Naive thymus-derived CD4-positive, alpha-beta T cell (primary cell): ENCODE results near the gene TMEM184A. TPM values are rescaled to one million over a fixed set of nuclear protein-coding genes. Genes with fewer than 3 reads are reported as not detected.

Experiments
- ATAC-seq: fragments of 150-1000 bp; cut with Tn5 transposase; 2 replicates; pipeline ENCODE4 v1.10.0; 2021; ENCODE audit warnings: mild to moderate bottlenecking, moderate library complexity
- CTCF ChIA-PET: fragments of 350-600 bp; sonication (Branson Sonifier 250); formaldehyde crosslinking; loops from one replicate; lab custom pipeline; 2021; ENCODE audit warnings: antibody characterized with exemption; lab: Charles Lee
- POLR2A ChIA-PET: fragments of 350-600 bp; sonication (Branson Sonifier 250); formaldehyde crosslinking; loops from one replicate; lab custom pipeline; 2021; ENCODE audit warnings: antibody characterized with exemption, inconsistent platforms; lab: Charles Lee
- DNase-seq, 9 donors: peaks; one replicate each; pipeline versions ENCODE4 v3.0.0 to v3.0.0-alpha.2; 2020 to 2022; ENCODE audit warnings: mixed read lengths in 1 of 9
- H3K27ac ChIP-seq: one replicate; pipeline ENCODE4 v1.7.0; 2013; ENCODE audit warnings: mild to moderate bottlenecking, low read depth, low read length, moderate library complexity
- H3K27me3 ChIP-seq, 2 donors: one replicate each; pipeline ENCODE4 v1.7.0; 2013; ENCODE audit warnings: low read length in 2 of 2, mild to moderate bottlenecking in 2 of 2, moderate library complexity in 2 of 2; ENCODE audit not compliant: control insufficient read depth in 2 of 2, insufficient read depth in 2 of 2
- H3K36me3 ChIP-seq, 3 experiments: 1 replicate in 2 of 3; 2 replicates in 1 of 3; pipeline ENCODE4 v1.7.0; 2013; ENCODE audit warnings: low read length in 3 of 3, mild to moderate bottlenecking in 3 of 3, moderate library complexity in 1 of 3; ENCODE audit not compliant: insufficient read depth in 3 of 3, control insufficient read depth in 2 of 3
- H3K4me1 ChIP-seq, 2 donors: one replicate each; pipeline ENCODE4 v1.7.0; 2013; ENCODE audit warnings: low read length in 2 of 2, mild to moderate bottlenecking in 2 of 2, moderate library complexity in 1 of 2; ENCODE audit not compliant: control insufficient read depth in 2 of 2, insufficient read depth in 2 of 2
- H3K4me3 ChIP-seq: 2 replicates; pipeline ENCODE4 v1.7.0; 2013; ENCODE audit warnings: mild to moderate bottlenecking, low read length
- H3K9me3 ChIP-seq, 3 experiments: 1 replicate in 2 of 3; 2 replicates in 1 of 3; pipeline ENCODE4 v1.7.0; 2013; ENCODE audit warnings: low read length in 3 of 3; ENCODE audit not compliant: control insufficient read depth in 2 of 3
- H3K27ac Mint-ChIP-seq, 9 donors: one replicate each; pipeline ENCODE4 v1.8.0; 2020 to 2022; ENCODE audit warnings: mixed read lengths in 9 of 9, mild to moderate bottlenecking in 8 of 9, moderate library complexity in 5 of 9, inconsistent platforms in 2 of 9
- H3K27me3 Mint-ChIP-seq, 5 donors: one replicate each; pipeline ENCODE4 v1.8.0; 2021 to 2022; ENCODE audit warnings: mixed read lengths in 5 of 5, mild to moderate bottlenecking in 1 of 5
- H3K36me3 Mint-ChIP-seq, 5 donors: one replicate each; pipeline ENCODE4 v1.8.0; 2020 to 2022; ENCODE audit warnings: mixed read lengths in 5 of 5, mild to moderate bottlenecking in 3 of 5, inconsistent platforms in 1 of 5
- H3K4me1 Mint-ChIP-seq, 7 donors: one replicate each; pipeline ENCODE4 v1.8.0; 2020 to 2022; ENCODE audit warnings: mixed read lengths in 7 of 7, mild to moderate bottlenecking in 3 of 7, inconsistent platforms in 1 of 7
- H3K4me3 Mint-ChIP-seq, 10 donors: one replicate each; pipeline ENCODE4 v1.8.0; 2020 to 2022; ENCODE audit warnings: mild to moderate bottlenecking in 10 of 10, mixed read lengths in 10 of 10, moderate library complexity in 6 of 10, inconsistent platforms in 2 of 10
- H3K9me3 Mint-ChIP-seq, 11 donors: one replicate each; pipeline ENCODE4 v1.8.0; 2020 to 2022; ENCODE audit warnings: mixed read lengths in 11 of 11, mild to moderate bottlenecking in 4 of 11, inconsistent platforms in 1 of 11, moderate library complexity in 1 of 11
- intact Hi-C, 2 donors: fragments of 100-400 bp; cut with micrococcal nuclease; formaldehyde crosslinking; loops; one replicate each; pipeline ENCODE4 v1.15.1; 2023
- polyA plus RNA-seq, 2 donors: library from polyadenylated mRNA; unstranded; fragments of 300-500 nt; fragmentation: Illumina TruSeq; gene quantifications; one replicate each; pipeline ENCODE4 v1.2.3, GENCODE V29; 2021
- total RNA-seq, 6 experiments: library from RNA in 5 of 6; stranded (reverse) in 5 of 6; gene quantifications; 1 replicate in 5 of 6; 2 replicates in 1 of 6; pipeline ENCODE4 v1.2.3 and lab custom pipeline; 2021 to 2026

The TMEM184A gene
- total and polyA plus RNA-seq, 7 experiments from 2014 or later, result 0.05 to 0.06 TPM; not detected in 5

- H3K27ac Mint-ChIP-seq, result no peak overlapping the region
- H3K4me3 Mint-ChIP-seq, result no peak overlapping the region
- H3K4me1 Mint-ChIP-seq, result no peaks in the 10 kb centered on the region
- DNase-seq (no peak), ATAC-seq (no peak)
- intact Hi-C loops, result no loop called here
- ChIA-PET POLR2A (interaction anchor here (0.6 kb wide), 2 partner anchors 75 to 89 kb away, joined by 3 to 6 read pairs; no protein-coding TSS in a partner anchor), CTCF (no interaction called here)
- H3K36me3 Mint-ChIP-seq, result peaks cover 4 to 41% (median 11%) of the 10 kb centered on the region in 5 donors
- Histone ChIP-seq H3K4me3 (no peak overlapping the region), H3K27me3 (no peaks in the 10 kb centered on the region), H3K4me1 (no peaks in the 10 kb centered on the region), H3K9me3 (no peaks in the 10 kb centered on the region), H3K36me3 (peaks cover 5 to 99% (median 17%) of the 10 kb centered on the region in 3 experiments), H3K27ac (no peak overlapping the region)
- no peaks in the 10 kb centered on the region for H3K27me3 Mint-ChIP-seq
- no peaks in the 10 kb centered on the region for H3K9me3 Mint-ChIP-seq
Measured at GRCh38 chr7:1493129-1493528, 62.9 kb downstream of the TMEM184A start.

- intact Hi-C loops, result no loop called here
Measured at GRCh38 chr7:1492640-1493039, 63.4 kb downstream of the TMEM184A start.

More at GRCh38 chr7:1492640-1493039, 63.4 kb downstream of the TMEM184A start:
- H3K9me3 ChIP-seq, result no peaks in the 10 kb centered on the region
- H3K27me3 ChIP-seq, result no peaks in the 10 kb centered on the region
- H3K4me3 Mint-ChIP-seq, result no peak overlapping the region
- H3K9me3 Mint-ChIP-seq, result no peaks in the 10 kb centered on the region
- peak overlapping the region in 1 of 9 donors; percentile 28 for H3K27ac Mint-ChIP-seq
- no peaks in the 10 kb centered on the region for H3K4me1 ChIP-seq
- peaks cover 5 to 99% (median 14%) of the 10 kb centered on the region in 3 experiments for H3K36me3 ChIP-seq
- DNase-seq (no peak), ATAC-seq (no peak)
- no peak overlapping the region for H3K4me3 ChIP-seq
- ChIA-PET POLR2A (no interaction called here), CTCF (no interaction called here)
- H3K27me3 Mint-ChIP-seq, result no peaks in the 10 kb centered on the region
- peaks cover 4 to 42% (median 12%) of the 10 kb centered on the region in 5 donors for H3K36me3 Mint-ChIP-seq
- no peaks in the 10 kb centered on the region for H3K4me1 Mint-ChIP-seq
- no peak overlapping the region for H3K27ac ChIP-seq

Other genes with a start within 250 kb of the TMEM184A start
- gene MICALL2, start 96.7 kb downstream of the TMEM184A start, total RNA-seq, result 1 to 10 TPM in 4 of 5 experiments, under 1 TPM in 1; 0.89 to 5.0 (median 3.3) TPM
- under 1 TPM; 0.37 to 0.55 TPM for gene MICALL2, start 96.7 kb downstream of the TMEM184A start, polyA plus RNA-seq
- 100 to 1,000 TPM in 4 of 5 experiments, 10 to 100 TPM in 1; 82.0 to 157 (median 111) TPM for gene INTS1, start 51.8 kb downstream of the TMEM184A start, total RNA-seq
- gene INTS1, start 51.8 kb downstream of the TMEM184A start, polyA plus RNA-seq, result 10 to 100 TPM; 15.1 to 41.6 TPM
- gene MAFK, start 25.5 kb downstream of the TMEM184A start, total RNA-seq, result 10 to 100 TPM; 28.5 to 90.1 (median 54.2) TPM
- gene MAFK, start 25.5 kb downstream of the TMEM184A start, polyA plus RNA-seq, result under 1 TPM; 0.38 to 0.46 TPM
- 10 to 100 TPM; 12.1 to 31.8 (median 23.2) TPM for gene PSMG3, start 13.8 kb upstream of the TMEM184A start, total RNA-seq
- 10 to 100 TPM; 57.2 to 57.9 TPM for gene PSMG3, start 13.8 kb upstream of the TMEM184A start, polyA plus RNA-seq
- under 1 TPM in 1 of 5 experiments, not detected in 4; 0.19 TPM for gene ELFN1, start 114.1 kb upstream of the TMEM184A start, total RNA-seq
- not detected for gene ELFN1, start 114.1 kb upstream of the TMEM184A start, polyA plus RNA-seq